NCI-H1436 (cell line): ENCODE measurements around the gene BNC2.

Experiments used
- DNase-seq: peaks from one replicate; lab custom pipeline; 2025; lab: John Stamatoyannopoulos, UW

The BNC2 gene

GRCh38 chr9:16627967-16628366 lies 242.5 kb downstream of the BNC2 start:
- no peak for DNase-seq

DNA sequence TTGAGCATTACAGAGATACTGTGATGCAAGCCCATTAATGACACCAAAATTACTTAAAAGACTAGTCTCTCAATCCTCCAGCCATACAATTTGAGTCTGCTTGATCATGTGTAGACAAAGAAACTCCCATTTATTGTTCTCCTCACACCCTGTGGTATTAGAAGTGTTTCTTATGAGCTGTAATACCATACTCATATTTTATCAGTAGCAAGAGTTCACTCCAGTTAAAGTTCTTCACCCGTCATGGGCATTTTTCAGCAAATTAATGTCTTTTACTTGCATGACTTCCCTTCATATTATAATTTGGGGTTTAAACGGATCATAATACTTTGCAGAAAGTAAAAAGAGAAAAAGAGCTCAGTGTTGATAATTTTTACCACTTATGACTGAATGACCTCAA lies 242.9 kb downstream of the BNC2 start:
- DNase-seq: no peak

DNA sequence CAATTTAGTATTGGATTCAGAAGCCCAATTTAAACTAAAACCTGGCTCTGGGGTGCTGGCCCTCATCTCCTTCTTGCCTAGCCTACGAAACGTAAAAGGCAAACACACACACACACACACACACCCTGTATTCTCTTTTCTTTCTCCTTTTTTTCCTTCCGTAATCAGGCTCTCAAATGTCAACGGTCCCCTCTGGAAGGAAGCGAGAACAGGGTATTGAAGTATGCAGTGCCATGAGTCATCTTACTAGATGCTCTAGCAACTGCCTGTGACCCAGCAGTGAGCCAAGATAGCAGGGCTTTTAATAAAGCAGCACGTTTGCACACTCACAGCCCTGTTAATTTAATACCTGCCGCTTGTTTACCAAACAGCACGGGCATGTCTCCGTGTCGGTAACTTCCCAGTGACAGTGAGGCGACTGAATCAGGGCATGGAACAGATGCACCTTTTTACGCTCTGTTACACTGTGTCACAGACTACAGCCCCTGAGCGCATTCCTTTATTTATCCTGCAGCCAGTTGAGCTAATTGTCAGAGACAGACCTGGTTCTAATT lies 243.8 kb downstream of the BNC2 start:
- DNase-seq: no peak

DNA sequence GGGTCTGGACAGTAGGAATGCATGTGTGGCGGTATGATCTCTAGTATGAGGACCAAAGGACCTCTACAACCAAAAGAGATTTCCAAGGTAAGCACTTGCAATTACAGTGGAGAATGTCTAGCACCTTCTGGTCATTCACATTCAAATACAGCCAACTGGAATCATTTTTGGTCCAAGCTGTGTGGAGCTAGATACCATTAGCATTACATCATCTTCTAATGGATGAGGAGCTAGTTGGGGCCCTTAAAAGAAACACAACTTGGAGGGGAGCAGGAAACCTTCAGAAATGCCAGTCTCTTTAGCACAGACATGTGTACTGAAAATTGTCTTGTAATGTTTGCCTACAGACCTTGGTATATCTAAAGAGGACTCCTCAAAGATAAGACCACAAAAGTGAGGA lies 244.7 kb downstream of the BNC2 start:
- no peak for DNase-seq

GRCh38 chr9:16625161-16625631 lies 245.3 kb downstream of the BNC2 start:
- no peak for DNase-seq

DNA sequence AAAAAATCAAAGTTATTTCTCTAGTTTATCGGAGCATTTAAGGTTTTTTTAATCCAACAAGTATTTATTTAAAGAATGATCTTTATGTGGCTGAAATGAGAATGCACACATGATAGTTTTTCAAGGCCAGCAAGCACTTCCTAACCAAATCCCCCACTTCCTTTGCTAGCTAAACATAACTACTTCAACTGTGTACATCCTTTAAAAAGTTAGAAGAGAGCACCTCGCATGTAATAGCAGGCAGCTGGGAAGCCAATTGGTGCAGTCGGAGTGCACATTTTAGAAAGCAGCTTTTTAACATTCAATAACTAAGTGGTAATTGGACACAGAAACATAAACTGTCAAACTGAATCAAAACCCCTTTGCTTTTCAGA lies 245.7 kb downstream of the BNC2 start:
- DNase-seq: no peak

- DNase-seq: no peak
Observed at GRCh38 chr9:16623989-16624743, 246.3 kb downstream of the BNC2 start.

DNA sequence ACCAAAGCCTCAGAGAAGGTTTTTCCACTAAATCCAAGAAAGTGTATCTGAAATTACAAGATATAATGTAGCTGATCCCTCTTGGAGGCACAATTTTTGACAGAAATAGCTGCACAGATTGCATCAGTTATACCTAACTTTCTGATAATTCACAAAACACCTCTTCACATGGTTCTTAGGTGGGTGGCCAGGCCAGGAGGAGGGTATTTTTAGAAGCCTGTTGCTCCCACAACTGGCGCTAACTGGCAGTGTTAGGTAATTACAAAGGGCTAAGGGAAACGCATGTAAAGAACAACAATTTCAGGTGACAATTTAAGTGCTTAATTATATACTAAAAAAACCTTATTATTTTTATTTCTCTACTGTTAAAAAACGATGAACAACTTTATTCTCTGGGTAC lies 247.9 kb downstream of the BNC2 start:
- no peak for DNase-seq

DNA sequence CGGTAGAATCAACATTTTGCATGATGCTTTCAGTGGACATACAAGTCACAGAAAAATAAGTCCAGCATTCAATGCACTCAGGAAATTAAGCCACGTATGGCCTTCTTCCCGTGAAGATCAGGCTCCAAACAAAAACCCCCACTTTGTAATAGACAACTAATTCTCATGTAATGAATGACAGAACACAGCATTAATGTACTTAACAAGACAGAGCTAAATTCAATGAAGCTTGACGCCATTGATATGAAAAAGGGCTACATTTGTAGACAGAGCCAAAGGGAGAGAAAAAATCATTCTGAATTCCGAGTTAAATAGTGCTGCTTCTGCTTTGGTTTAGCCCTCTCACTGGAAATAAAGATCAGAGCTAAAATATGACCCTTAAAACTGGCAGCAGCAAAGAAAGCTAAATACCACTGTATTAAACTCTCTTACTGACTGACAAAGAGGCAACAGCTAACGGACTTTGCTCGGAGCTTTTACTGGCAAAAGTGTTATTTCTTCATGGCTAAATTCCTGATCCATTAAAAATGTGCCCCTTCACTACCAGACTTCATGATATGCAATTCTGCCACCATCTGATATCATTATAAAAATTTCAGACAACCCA lies 250.5 kb downstream of the BNC2 start:
- DNase-seq: no peak

DNA sequence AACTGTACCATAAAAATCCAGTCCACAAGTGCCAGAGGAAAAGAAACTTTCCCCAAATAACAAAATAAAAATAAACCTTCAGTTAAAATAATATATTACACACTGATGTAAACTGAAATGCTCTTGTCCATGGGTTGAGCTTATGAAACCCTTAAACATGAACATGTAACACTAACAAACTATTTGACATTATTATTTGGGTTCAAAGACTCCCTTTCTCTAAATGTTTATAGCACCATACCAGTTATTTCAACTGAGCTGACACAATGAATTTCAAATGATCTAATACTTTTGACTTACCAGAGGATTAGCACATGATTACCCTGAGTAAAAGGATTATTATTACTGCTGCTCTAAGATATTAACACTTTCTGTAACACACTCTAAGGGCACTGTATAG lies 251.1 kb downstream of the BNC2 start:
- no peak for DNase-seq

- DNase-seq: no peak
Observed at GRCh38 chr9:16618524-16618923, 251.9 kb downstream of the BNC2 start.

DNA sequence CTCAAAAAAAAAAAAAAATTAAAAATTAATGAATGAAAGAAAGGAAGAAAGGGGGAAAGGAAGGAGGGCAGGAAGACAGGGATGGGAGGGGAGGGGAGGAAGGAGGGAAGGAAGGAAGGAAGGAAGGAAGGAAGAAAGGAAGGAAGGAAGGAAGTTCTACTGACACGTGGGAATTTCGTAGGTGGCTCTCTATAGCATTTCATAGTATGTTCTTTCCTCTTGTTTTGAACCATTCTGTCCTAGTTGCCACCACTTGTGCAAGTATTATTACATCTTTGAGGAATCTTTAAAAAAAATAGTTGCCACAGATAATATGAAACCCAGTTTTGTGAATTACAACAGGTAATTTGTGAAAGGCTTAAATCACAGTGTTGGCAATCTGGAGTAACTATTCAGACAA lies 253.8 kb downstream of the BNC2 start:
- DNase-seq: no peak

- DNase-seq: no peak
Observed at GRCh38 chr9:16615451-16615850, 255.0 kb downstream of the BNC2 start.

GRCh38 chr9:16613605-16614004 lies 256.9 kb downstream of the BNC2 start:
- no peak for DNase-seq

- no peak for DNase-seq
Observed at GRCh38 chr9:16613051-16613450, 257.4 kb downstream of the BNC2 start.

GRCh38 chr9:16612627-16613026 lies 257.8 kb downstream of the BNC2 start:
- no peak for DNase-seq

DNA sequence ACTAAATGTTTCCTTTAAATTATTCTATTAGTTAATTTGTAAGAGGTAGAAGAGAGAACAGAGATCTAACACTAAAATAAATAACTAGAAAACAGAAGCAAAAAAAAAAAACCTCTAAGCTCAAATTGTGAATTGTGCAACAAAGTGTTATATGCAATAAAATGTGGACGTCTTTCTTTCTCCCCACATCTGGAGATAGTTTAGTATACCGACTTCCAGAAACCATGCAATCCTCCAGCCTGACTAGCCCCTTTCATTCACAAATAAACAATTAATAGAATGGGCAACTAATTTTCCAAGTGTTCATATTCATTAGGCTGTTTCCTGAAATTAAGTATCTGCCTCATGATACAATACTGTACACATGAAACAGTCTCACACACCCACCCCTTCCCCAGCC lies 258.5 kb downstream of the BNC2 start:
- DNase-seq: no peak

DNA sequence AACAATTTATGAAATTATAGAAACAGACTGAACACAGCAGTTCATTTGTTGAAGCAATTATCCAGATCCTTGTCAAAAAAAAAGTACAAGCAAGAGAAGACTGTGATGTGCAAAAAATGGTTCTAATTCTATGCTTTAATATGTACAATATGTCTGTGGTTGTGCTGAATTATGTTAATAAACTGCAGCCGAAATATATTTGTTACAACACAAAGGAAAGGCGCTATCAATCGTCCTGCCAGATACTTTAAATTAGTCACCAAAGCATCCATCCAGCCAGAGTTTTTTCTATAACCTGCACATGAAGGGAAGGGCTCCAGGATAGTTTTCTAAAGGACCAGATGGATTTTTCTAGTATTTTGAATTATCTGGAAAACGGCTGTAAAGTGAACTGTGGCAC lies 259.5 kb downstream of the BNC2 start:
- no peak for DNase-seq

DNA sequence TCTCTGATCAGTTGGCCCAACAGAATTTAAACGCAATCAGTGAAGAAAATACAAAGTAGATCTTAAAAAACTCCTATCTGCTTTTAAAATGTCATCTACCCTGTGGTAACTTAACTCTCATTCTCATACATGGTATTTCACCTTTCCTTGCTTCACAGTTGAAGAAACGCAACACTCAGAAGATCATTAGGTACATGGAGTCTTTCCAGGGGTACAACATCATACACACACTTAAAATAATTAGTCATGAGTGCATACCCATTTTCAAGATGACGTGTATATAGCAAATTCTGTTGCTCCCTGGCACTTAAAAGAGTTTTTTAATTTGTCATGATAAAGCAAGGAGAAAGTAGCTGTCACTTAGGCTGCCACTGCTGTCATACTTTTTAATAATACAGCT lies 259.9 kb downstream of the BNC2 start:
- DNase-seq: no peak

GRCh38 chr9:16608906-16609305 lies 261.6 kb downstream of the BNC2 start:
- peak; percentile 63 for DNase-seq

- DNase-seq: no peak
Observed at GRCh38 chr9:16602494-16602893, 268.0 kb downstream of the BNC2 start.

- no peak for DNase-seq
Observed at GRCh38 chr9:16601991-16602390, 268.5 kb downstream of the BNC2 start.

DNA sequence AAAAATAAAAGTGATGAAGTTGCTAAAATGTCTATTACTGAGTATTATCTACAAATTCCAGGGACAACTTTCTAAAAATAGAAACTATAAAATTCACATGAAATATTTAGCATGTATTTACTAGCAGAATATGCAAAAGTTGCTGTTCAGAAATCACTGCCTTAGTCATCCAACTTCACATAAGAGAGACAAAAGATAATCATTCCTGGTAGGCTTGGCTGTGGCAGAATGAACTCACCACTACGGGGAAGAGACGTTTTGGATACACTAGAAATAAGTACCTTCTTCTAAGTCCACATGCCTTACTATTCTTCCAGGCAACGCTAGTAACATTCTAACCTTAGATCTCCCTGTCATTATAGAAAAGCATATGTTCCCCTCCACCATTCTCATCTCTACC lies 272.2 kb downstream of the BNC2 start:
- DNase-seq: no peak

DNA sequence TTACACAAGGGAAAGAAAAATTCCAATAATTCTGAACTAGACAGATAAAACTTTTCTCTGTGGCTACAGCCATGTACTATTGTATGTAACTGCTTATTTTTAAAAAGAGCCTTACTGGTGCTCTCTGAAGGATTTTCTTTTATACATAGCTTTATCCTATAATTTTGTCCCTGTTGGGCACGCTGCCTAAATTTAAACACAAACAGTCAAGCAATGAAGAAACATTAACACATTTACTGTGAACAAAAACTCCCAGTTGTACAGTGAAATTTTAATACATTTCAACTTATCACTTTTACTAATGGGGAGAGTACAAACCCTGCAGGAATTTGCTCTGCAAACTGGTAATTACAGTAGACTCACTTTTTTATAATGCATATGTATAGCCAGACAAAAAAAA lies 273.3 kb downstream of the BNC2 start:
- no peak for DNase-seq
